MCF 10A (cell line): ENCODE results near the gene MST1. TPM values are rescaled to one million over a fixed set of nuclear protein-coding genes. Genes with fewer than 3 reads are reported as not detected.

Experiments
- BruUV-seq: library from RNA; stranded (reverse); fragments of 400-500 nt; replicated peaks from 2 replicates; lab custom pipeline; 2021; lab: Mats Ljungman, UMichigan
- CTCF ChIA-PET: fragments of 300-600 bp; sonication (Branson Sonifier 250); formaldehyde crosslinking; extraction: SDS; loops from one replicate; lab custom pipeline; 2021; ENCODE audit warnings: antibody characterized with exemption, inconsistent platforms; lab: Yijun Ruan, JAX
- POLR2A ChIA-PET: fragments of 300-600, 350-650 bp; sonication (Branson Sonifier 250); formaldehyde crosslinking; extraction: SDS; loops from one replicate; lab custom pipeline; 2020; ENCODE audit warnings: antibody characterized with exemption, inconsistent platforms; lab: Yijun Ruan, JAX
- DNase-seq: peaks from one replicate; pipeline ENCODE4 v3.0.0-alpha.2; 2018; ENCODE audit not compliant: unreplicated experiment
- H3K27ac Mint-ChIP-seq: one replicate; pipeline ENCODE4 v1.8.0; 2022; ENCODE audit warnings: mild to moderate bottlenecking, low read depth, mixed read lengths; ENCODE audit not compliant: unreplicated experiment
- H3K27me3 Mint-ChIP-seq: one replicate; pipeline ENCODE4 v1.8.0; 2022; ENCODE audit warnings: mixed read lengths; ENCODE audit not compliant: insufficient read depth, unreplicated experiment
- H3K36me3 Mint-ChIP-seq: one replicate; pipeline ENCODE4 v1.8.0; 2022; ENCODE audit warnings: mild to moderate bottlenecking, moderate library complexity, mixed read lengths; ENCODE audit not compliant: insufficient read depth, unreplicated experiment
- H3K4me1 Mint-ChIP-seq: one replicate; pipeline ENCODE4 v1.8.0; 2022; ENCODE audit warnings: mixed read lengths; ENCODE audit not compliant: insufficient read depth, unreplicated experiment
- H3K4me3 Mint-ChIP-seq: one replicate; pipeline ENCODE4 v1.8.0; 2022; ENCODE audit warnings: mild to moderate bottlenecking, moderate library complexity, mixed read lengths; ENCODE audit not compliant: unreplicated experiment
- H3K9me3 Mint-ChIP-seq: one replicate; pipeline ENCODE4 v1.8.0; 2022; ENCODE audit warnings: mixed read lengths; ENCODE audit not compliant: unreplicated experiment
- CTCF ChIP-seq: fragments of 200-600 bp; IDR thresholded peaks from one replicate; pipeline ENCODE4 v1.8.0; 2022; ENCODE audit warnings: antibody characterized with exemption, mild to moderate bottlenecking; ENCODE audit not compliant: unreplicated experiment
- intact Hi-C: fragments of 100-400 bp; cut with micrococcal nuclease; formaldehyde crosslinking; loops from 2 replicates; pipeline ENCODE4 v1.14.1; 2022
- total RNA-seq: library from RNA; stranded (reverse); gene quantifications from 2 replicates; pipeline ENCODE4 v1.2.3, GENCODE V29; 2022

Gene MST1
- total RNA-seq, 1 experiment from 2014 or later: 18.2 TPM

- DNase-seq: no peak
- intact Hi-C loops: loop anchor here (1.0 to 5.0 kb wide), 3 partner anchors 105 to 219 kb away; no protein-coding TSS in a partner anchor
- H3K9me3 Mint-ChIP-seq: no peaks in the 10 kb centered on the region
These were observed 18.4 kb downstream of the MST1 start for GRCh38 chr3:49670940-49671290.

GRCh38 chr3:49669352-49669751 is 19.9 kb downstream of the MST1 start:
- H3K9me3 Mint-ChIP-seq: no peaks in the 10 kb centered on the region
- ChIA-PET CTCF (interaction anchor here (0.6 to 5.3 kb wide), 3 partner anchors 13 to 130 kb away, joined by 4 to 232 read pairs (median 6); no protein-coding TSS in a partner anchor), POLR2A (interaction anchor here (1.0 to 1.9 kb wide), 6 partner anchors 26 to 168 kb away, joined by 3 to 19 read pairs (median 3); partner anchors contain the start of gene GMPPB)
- no peak overlapping the region for H3K27ac Mint-ChIP-seq
- H3K36me3 Mint-ChIP-seq: peaks cover 7% of the 10 kb centered on the region
- BruUV-seq: no TSS peak
- no peaks in the 10 kb centered on the region for H3K27me3 Mint-ChIP-seq
- DNase-seq: no peak
- peaks cover 18% of the 10 kb centered on the region for H3K4me1 Mint-ChIP-seq
- H3K4me3 Mint-ChIP-seq: no peak overlapping the region
- TF ChIP-seq CTCF: no peak
- intact Hi-C loops: no loop called here

More at GRCh38 chr3:49670940-49671290, 18.4 kb downstream of the MST1 start:
- no peak for TF ChIP-seq CTCF
- no peaks in the 10 kb centered on the region for H3K27me3 Mint-ChIP-seq
- BruUV-seq: no TSS peak
- ChIA-PET CTCF (interaction anchor here (0.6 to 5.3 kb wide), 22 partner anchors 8 to 195 kb away, joined by 3 to 232 read pairs (median 4); no protein-coding TSS in a partner anchor), POLR2A (interaction anchor here (0.7 to 3.3 kb wide), 2 partner anchors 131 to 133 kb away, joined by 4 to 51 read pairs; no protein-coding TSS in a partner anchor)
- peaks cover 8% of the 10 kb centered on the region for H3K36me3 Mint-ChIP-seq
- peaks cover 12% of the 10 kb centered on the region for H3K4me1 Mint-ChIP-seq
- H3K4me3 Mint-ChIP-seq: no peak overlapping the region
- no peak overlapping the region for H3K27ac Mint-ChIP-seq

GRCh38 chr3:49668861-49669260 is 20.4 kb downstream of the MST1 start:
- POLR2A ChIA-PET: interaction anchor here (1.0 to 1.9 kb wide), 5 partner anchors 55 to 168 kb away, joined by 3 to 19 read pairs (median 3); partner anchors contain the start of gene GMPPB
- Mint-ChIP-seq H3K9me3 (no peaks in the 10 kb centered on the region), H3K36me3 (peaks cover 2% of the 10 kb centered on the region), H3K27ac (no peak overlapping the region), H3K27me3 (no peaks in the 10 kb centered on the region), H3K4me3 (no peak overlapping the region), H3K4me1 (peaks cover 18% of the 10 kb centered on the region)
- no peak for TF ChIP-seq CTCF
- CTCF ChIA-PET: interaction anchor here (1.0 to 5.3 kb wide), 2 partner anchors 31 to 129 kb away, joined by 6 to 232 read pairs; no protein-coding TSS in a partner anchor
- peak; percentile 55 for DNase-seq
- BruUV-seq: no TSS peak
- intact Hi-C loops: no loop called here

- ChIA-PET CTCF (interaction anchor here (5.3 kb wide), 1 partner anchor 129 kb away, joined by 232 read pairs; no protein-coding TSS in a partner anchor), POLR2A (interaction anchor here (1.1 to 1.9 kb wide), 3 partner anchors 56 to 129 kb away, joined by 3 to 19 read pairs (median 3); partner anchors contain the start of gene GMPPB)
- Mint-ChIP-seq H3K4me1 (peaks cover 18% of the 10 kb centered on the region), H3K4me3 (no peak overlapping the region), H3K27me3 (no peaks in the 10 kb centered on the region), H3K36me3 (no peaks in the 10 kb centered on the region), H3K27ac (no peak overlapping the region), H3K9me3 (no peaks in the 10 kb centered on the region)
- BruUV-seq: no TSS peak
- no peak for TF ChIP-seq CTCF
- intact Hi-C loops: no loop called here
- DNase-seq: no peak
These were observed 20.9 kb downstream of the MST1 start for GRCh38 chr3:49668414-49668797.
